H9 (cell line): ENCODE results near the gene RAET1L. TPM values are rescaled to one million over a fixed set of nuclear protein-coding genes. Genes with fewer than 3 reads are reported as not detected.

Source experiments
- DNase-seq: peaks from one replicate; pipeline ENCODE4 v3.0.0-alpha.2; 2017
- H2AFZ ChIP-seq: one replicate; pipeline ENCODE4 v1.6.1; 2013; ENCODE audit warnings: mild to moderate bottlenecking, low read length, control low read depth, moderate library complexity
- H2AK5ac ChIP-seq: 2 replicates; pipeline ENCODE4 v1.6.1; 2013; ENCODE audit warnings: low read length, control low read depth, mixed read lengths; ENCODE audit not compliant: insufficient read length
- H2BK120ac ChIP-seq: one replicate; pipeline ENCODE4 v1.6.1; 2013; ENCODE audit warnings: low read depth, mild to moderate bottlenecking, low read length, control low read depth, inconsistent platforms; ENCODE audit not compliant: poor library complexity, severe bottlenecking
- H2BK12ac ChIP-seq: 2 replicates; pipeline ENCODE4 v1.6.1; 2013; ENCODE audit warnings: low read length, control low read depth, mixed read lengths, low read depth; ENCODE audit not compliant: insufficient read length
- H2BK15ac ChIP-seq: 2 replicates; pipeline ENCODE4 v1.6.1; 2013; ENCODE audit warnings: low read depth, low read length, control low read depth
- H2BK20ac ChIP-seq: one replicate; pipeline ENCODE4 v1.6.1; 2013; ENCODE audit warnings: low read depth, mild to moderate bottlenecking, low read length, control low read depth, inconsistent platforms; ENCODE audit not compliant: poor library complexity, severe bottlenecking
- H2BK5ac ChIP-seq: 2 replicates; pipeline ENCODE4 v1.6.1; 2013; ENCODE audit warnings: low read length, control low read depth, mixed read lengths; ENCODE audit not compliant: insufficient read length
- H3K14ac ChIP-seq: 2 replicates; pipeline ENCODE4 v1.6.1; 2013; ENCODE audit warnings: low read length, control low read depth; ENCODE audit not compliant: insufficient read depth
- H3K18ac ChIP-seq: 2 replicates; pipeline ENCODE4 v1.6.1; 2013; ENCODE audit warnings: low read depth, mild to moderate bottlenecking, mixed read lengths, low read length, control low read depth; ENCODE audit not compliant: insufficient read length
- H3K23ac ChIP-seq: 2 replicates; pipeline ENCODE4 v1.6.1; 2013; ENCODE audit warnings: low read length, control low read depth, mixed read lengths, low read depth; ENCODE audit not compliant: insufficient read length
- H3K23me2 ChIP-seq: 2 replicates; pipeline ENCODE4 v1.6.1; 2013; ENCODE audit warnings: low read depth, mild to moderate bottlenecking, mixed read lengths, low read length, control low read depth; ENCODE audit not compliant: insufficient read length, poor library complexity, severe bottlenecking
- H3K27ac ChIP-seq: 2 replicates; pipeline ENCODE4 v1.5.1; 2013; ENCODE audit warnings: low read length, control low read depth, mixed read lengths, low read depth; ENCODE audit not compliant: insufficient read length
- H3K27me3 ChIP-seq: 2 replicates; pipeline ENCODE4 v1.6.1; 2013; ENCODE audit warnings: low read length, control low read depth, inconsistent platforms; ENCODE audit not compliant: insufficient read depth
- H3K4ac ChIP-seq: 2 replicates; pipeline ENCODE4 v1.6.1; 2013; ENCODE audit warnings: low read depth, mild to moderate bottlenecking, control low read depth, inconsistent platforms, low read length, moderate library complexity
- H3K4me1 ChIP-seq: 2 replicates; pipeline ENCODE4 v1.6.1; 2013; ENCODE audit warnings: low read length, control low read depth, inconsistent platforms; ENCODE audit not compliant: insufficient read depth
- H3K4me2 ChIP-seq: 2 replicates; pipeline ENCODE4 v1.6.1; 2013; ENCODE audit warnings: low read length, control low read depth, mixed read lengths; ENCODE audit not compliant: insufficient read length, insufficient read depth
- H3K56ac ChIP-seq: 2 replicates; pipeline ENCODE4 v1.6.1; 2013; ENCODE audit warnings: low read depth, mild to moderate bottlenecking, mixed read lengths, low read length, control low read depth; ENCODE audit not compliant: insufficient read length
- H3K79me1 ChIP-seq: 2 replicates; pipeline ENCODE4 v1.6.1; 2013; ENCODE audit warnings: low read depth, mild to moderate bottlenecking, moderate library complexity, low read length, control low read depth, inconsistent platforms; ENCODE audit not compliant: insufficient read depth, poor library complexity, severe bottlenecking
- H3K79me2 ChIP-seq: 2 replicates; pipeline ENCODE4 v1.6.1; 2013; ENCODE audit warnings: low read length, control low read depth, inconsistent platforms; ENCODE audit not compliant: insufficient read depth
- H3K9ac ChIP-seq: 2 replicates; pipeline ENCODE4 v1.6.1; 2013; ENCODE audit warnings: low read length, control low read depth, mixed read lengths; ENCODE audit not compliant: insufficient read length; ENCODE audit errors: extremely low read depth
- H3K9me3 ChIP-seq: one replicate; pipeline ENCODE4 v1.6.1; 2013; ENCODE audit warnings: low read depth, low read length, inconsistent platforms; ENCODE audit not compliant: control insufficient read depth
- H3T11ph ChIP-seq: one replicate; pipeline ENCODE4 v1.6.1; 2013; ENCODE audit warnings: mild to moderate bottlenecking, low read length, control low read depth, inconsistent platforms
- H4K20me1 ChIP-seq: one replicate; pipeline ENCODE4 v1.6.1; 2013; ENCODE audit not compliant: control insufficient read depth, insufficient read length, insufficient read depth
- H4K5ac ChIP-seq: 2 replicates; pipeline ENCODE4 v1.6.1; 2013; ENCODE audit warnings: low read depth, mild to moderate bottlenecking, mixed read lengths, low read length, control low read depth; ENCODE audit not compliant: insufficient read length
- H4K8ac ChIP-seq: replicated peaks from 2 replicates; pipeline ENCODE4 v1.6.1; 2013; ENCODE audit warnings: low read length, control low read depth, mixed read lengths, low read depth; ENCODE audit not compliant: insufficient read length
- H4K91ac ChIP-seq: 2 replicates; pipeline ENCODE4 v1.6.1; 2013; ENCODE audit warnings: low read depth, mild to moderate bottlenecking, moderate library complexity, mixed read lengths, low read length, control low read depth; ENCODE audit not compliant: insufficient read length
- H3K27ac Mint-ChIP-seq, 3 experiments: 2 replicates in 2 of 3; 3 replicates in 1 of 3; pipeline ENCODE4 v1.8.0; 2020 to 2021; ENCODE audit warnings: mixed read lengths in 3 of 3, mild to moderate bottlenecking in 1 of 3, moderate library complexity in 1 of 3
- H3K27me3 Mint-ChIP-seq: 2 replicates; pipeline ENCODE4 v1.8.0; 2021; ENCODE audit warnings: low read depth, mild to moderate bottlenecking, moderate library complexity, mixed read lengths
- H3K36me3 Mint-ChIP-seq, 3 experiments: 2 replicates in 2 of 3; 3 replicates in 1 of 3; pipeline ENCODE4 v1.8.0; 2020 to 2021; ENCODE audit warnings: low read depth in 3 of 3, mixed read lengths in 3 of 3; ENCODE audit not compliant: insufficient read depth in 1 of 3
- H3K4me1 Mint-ChIP-seq, 2 experiments: 2 replicates each; pipeline ENCODE4 v1.8.0; 2020; ENCODE audit warnings: mixed read lengths in 2 of 2
- H3K4me3 Mint-ChIP-seq, 2 experiments: 2 replicates in 1 of 2; 3 replicates in 1 of 2; pipeline ENCODE4 v1.8.0; 2020 to 2021; ENCODE audit warnings: mild to moderate bottlenecking in 2 of 2, mixed read lengths in 2 of 2, moderate library complexity in 1 of 2
- H3K9me3 Mint-ChIP-seq, 2 experiments: 2 replicates in 1 of 2; 3 replicates in 1 of 2; pipeline ENCODE4 v1.8.0; 2020; ENCODE audit warnings: mild to moderate bottlenecking in 2 of 2, mixed read lengths in 2 of 2, moderate library complexity in 1 of 2
- WGBS: extraction: QIAGEN DNeasy Blood & Tissue Kit; methylation state at CpG from one replicate; pipeline ENCODE4 v1.1.7; 2013; ENCODE audit warnings: missing lambda C conversion rate, low lambda C conversion rate, mixed read lengths; ENCODE audit not compliant: insufficient read length; ENCODE audit errors: extremely low coverage; 5-methylcytosine and 5-hydroxymethylcytosine counted together
- total RNA-seq: library from RNA; stranded (reverse); gene quantifications from 2 replicates; pipeline ENCODE4 v1.2.1, GENCODE V29; 2021
- TF ChIP-seq, protein P1 (sequence below): fragments of 200-600 bp; sonication (generic); conservative IDR thresholded peaks from 3 replicates; pipeline ENCODE4 v1.8.0; 2021; ENCODE audit warnings: antibody characterized with exemption, mild to moderate bottlenecking

Gene RAET1L
- total RNA-seq, 1 experiment from 2014 or later: not detected

DNA sequence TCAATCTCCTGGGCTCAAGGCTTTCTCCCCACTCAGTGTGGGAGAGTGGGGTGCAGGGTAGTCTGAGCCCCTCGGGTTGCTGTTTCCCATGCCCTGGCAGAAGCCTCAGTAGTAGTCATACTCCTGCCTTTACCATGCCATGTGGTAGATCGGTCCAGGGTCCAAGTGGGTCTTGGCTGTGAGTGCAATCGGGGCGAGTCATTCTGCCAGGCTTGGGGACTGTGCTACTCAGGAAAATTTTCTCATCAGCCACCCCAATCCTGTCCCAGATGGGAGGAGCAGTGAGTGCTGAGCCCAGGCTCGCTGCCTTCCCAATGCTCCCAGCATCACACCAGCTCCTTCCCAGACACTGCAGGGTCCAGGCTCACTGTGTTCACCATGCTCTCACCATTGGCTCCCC is 10.7 kb upstream of the RAET1L start:
- H3K79me2 ChIP-seq: no peaks in the 10 kb centered on the region
- H3K4me3 Mint-ChIP-seq: no peak overlapping the region
- WGBS: no CpG with 5 or more reads among the region's 5 CpGs
- no peak overlapping the region for H2BK120ac ChIP-seq
- H3K9ac ChIP-seq: no peak overlapping the region
- no peak overlapping the region for H3K14ac ChIP-seq
- no peak overlapping the region for H2BK5ac ChIP-seq
- no peak overlapping the region for H4K91ac ChIP-seq
- H3K27ac Mint-ChIP-seq: no peak overlapping the region
- no peaks in the 10 kb centered on the region for H3K4me1 ChIP-seq
- TF ChIP-seq, protein P1, sequence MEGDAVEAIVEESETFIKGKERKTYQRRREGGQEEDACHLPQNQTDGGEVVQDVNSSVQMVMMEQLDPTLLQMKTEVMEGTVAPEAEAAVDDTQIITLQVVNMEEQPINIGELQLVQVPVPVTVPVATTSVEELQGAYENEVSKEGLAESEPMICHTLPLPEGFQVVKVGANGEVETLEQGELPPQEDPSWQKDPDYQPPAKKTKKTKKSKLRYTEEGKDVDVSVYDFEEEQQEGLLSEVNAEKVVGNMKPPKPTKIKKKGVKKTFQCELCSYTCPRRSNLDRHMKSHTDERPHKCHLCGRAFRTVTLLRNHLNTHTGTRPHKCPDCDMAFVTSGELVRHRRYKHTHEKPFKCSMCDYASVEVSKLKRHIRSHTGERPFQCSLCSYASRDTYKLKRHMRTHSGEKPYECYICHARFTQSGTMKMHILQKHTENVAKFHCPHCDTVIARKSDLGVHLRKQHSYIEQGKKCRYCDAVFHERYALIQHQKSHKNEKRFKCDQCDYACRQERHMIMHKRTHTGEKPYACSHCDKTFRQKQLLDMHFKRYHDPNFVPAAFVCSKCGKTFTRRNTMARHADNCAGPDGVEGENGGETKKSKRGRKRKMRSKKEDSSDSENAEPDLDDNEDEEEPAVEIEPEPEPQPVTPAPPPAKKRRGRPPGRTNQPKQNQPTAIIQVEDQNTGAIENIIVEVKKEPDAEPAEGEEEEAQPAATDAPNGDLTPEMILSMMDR: no peak
- H4K20me1 ChIP-seq: no peaks in the 10 kb centered on the region
- no peak overlapping the region for H3K4me2 ChIP-seq
- peaks cover 95% of the 10 kb centered on the region for H3K27me3 Mint-ChIP-seq
- H3T11ph ChIP-seq: no peak overlapping the region
- H3K27ac ChIP-seq: no peak overlapping the region
- H3K27me3 ChIP-seq: peaks cover 52% of the 10 kb centered on the region
- no peaks in the 10 kb centered on the region; a peak in 1 of 5 replicates for H3K9me3 Mint-ChIP-seq
- no peak overlapping the region for H2AK5ac ChIP-seq
- DNase-seq: peak; percentile 12
- H4K5ac ChIP-seq: no peak overlapping the region
- H3K18ac ChIP-seq: no peak overlapping the region
- no peaks in the 10 kb centered on the region for H3K79me1 ChIP-seq
- no peak overlapping the region for H2AFZ ChIP-seq
- H2BK20ac ChIP-seq: no peak overlapping the region
- H3K4ac ChIP-seq: no peak overlapping the region
- peaks cover 8 to 9% of the 10 kb centered on the region in 2 experiments for H3K4me1 Mint-ChIP-seq
- H4K8ac ChIP-seq: no peak overlapping the region
- no peak overlapping the region for H3K23ac ChIP-seq
- no peaks in the 10 kb centered on the region; a peak in 1 of 7 replicates for H3K36me3 Mint-ChIP-seq
- no peak overlapping the region for H3K56ac ChIP-seq
- no peak overlapping the region for H2BK12ac ChIP-seq
- no peaks in the 10 kb centered on the region for H3K9me3 ChIP-seq
- H3K23me2 ChIP-seq: peaks cover 4% of the 10 kb centered on the region
- H2BK15ac ChIP-seq: no peak overlapping the region
